CD14-positive monocyte (primary cell): ENCODE measurements around the gene TMEM120B. TPM values are rescaled to one million over a fixed set of nuclear protein-coding genes. Genes with fewer than 3 reads are reported as not detected.
A peak's percentile ranks its signal among the peaks of the same experiment; 100 is the strongest.

Source experiments
- DNase-seq, 3 donors: peaks; one replicate each; pipeline ENCODE4 v3.0.0-alpha.2; 2011 to 2022
- H2AFZ ChIP-seq: 2 replicates; pipeline ENCODE4 v1.6.0; 2012; ENCODE audit warnings: mild to moderate bottlenecking, low read depth, low read length, inconsistent platforms; ENCODE audit not compliant: insufficient read depth, poor library complexity, severe bottlenecking
- H3K27ac ChIP-seq, 2 donors: 1 replicate in 1 of 2; 2 replicates in 1 of 2; pipeline ENCODE4 v1.5.1; 2012 to 2013; ENCODE audit warnings: low read length in 2 of 2, control low read depth in 1 of 2, inconsistent platforms in 1 of 2, low read depth in 1 of 2, mild to moderate bottlenecking in 1 of 2
- H3K27me3 ChIP-seq, 2 donors: one replicate each; pipeline versions ENCODE4 v1.6.0 to v1.6.1; 2011 to 2013; ENCODE audit warnings: low read length in 2 of 2; ENCODE audit not compliant: control insufficient read depth in 2 of 2, insufficient read depth in 2 of 2
- H3K36me3 ChIP-seq, 2 donors: replicated peaks in 1 of 2; 1 replicate in 1 of 2; 2 replicates in 1 of 2; pipeline versions ENCODE4 v1.5.1 to v1.6.1; 2012 to 2013; ENCODE audit warnings: low read length in 2 of 2, control low read depth in 1 of 2, inconsistent platforms in 1 of 2, mild to moderate bottlenecking in 1 of 2; ENCODE audit not compliant: insufficient read depth in 2 of 2, control insufficient read depth in 1 of 2
- H3K4me1 ChIP-seq, 2 donors: 1 replicate in 1 of 2; 2 replicates in 1 of 2; pipeline versions ENCODE4 v1.5.1 to v1.6.1; 2012 to 2013; ENCODE audit warnings: low read length in 2 of 2, control low read depth in 1 of 2, inconsistent platforms in 1 of 2, mild to moderate bottlenecking in 1 of 2, moderate library complexity in 1 of 2; ENCODE audit not compliant: insufficient read depth in 2 of 2, control insufficient read depth in 1 of 2
- H3K4me2 ChIP-seq: replicated peaks from 2 replicates; pipeline ENCODE3; 2012; ENCODE audit warnings: low read length, moderate library complexity, mild to moderate bottlenecking; ENCODE audit not compliant: poor library complexity, severe bottlenecking; ENCODE audit errors: extremely low read depth
- H3K4me3 ChIP-seq, 3 experiments: fragments of 200-600 bp in 1 of 3; sonication (generic) in 1 of 3; replicated peaks in 1 of 3; 1 replicate in 2 of 3; 2 replicates in 1 of 3; pipeline ENCODE4 v1.5.1; 2011 to 2013; ENCODE audit warnings: low read length in 3 of 3, mild to moderate bottlenecking in 3 of 3, control low read depth in 2 of 3, low read depth in 2 of 3, inconsistent platforms in 1 of 3, moderate library complexity in 1 of 3
- H3K79me2 ChIP-seq: 2 replicates; pipeline ENCODE4 v1.6.0; 2012; ENCODE audit warnings: mild to moderate bottlenecking, control low read depth, inconsistent platforms, low read length, moderate library complexity; ENCODE audit not compliant: insufficient read depth
- H3K9ac ChIP-seq: 2 replicates; pipeline ENCODE4 v1.6.0; 2017; ENCODE audit warnings: low read length, mild to moderate bottlenecking; ENCODE audit not compliant: insufficient read depth, poor library complexity, severe bottlenecking
- H3K9me3 ChIP-seq, 2 donors: replicated peaks in 1 of 2; 1 replicate in 1 of 2; 2 replicates in 1 of 2; pipeline versions ENCODE4 v1.5.1 to v1.6.1; 2012 to 2013; ENCODE audit warnings: low read length in 2 of 2, control low read depth in 1 of 2; ENCODE audit not compliant: control insufficient read depth in 1 of 2, insufficient read depth in 1 of 2
- H4K20me1 ChIP-seq: 2 replicates; pipeline ENCODE4 v1.6.0; 2012; ENCODE audit warnings: mild to moderate bottlenecking, low read length, control low read depth, moderate library complexity; ENCODE audit not compliant: insufficient read depth
- H3K27ac Mint-ChIP-seq, 7 donors: one replicate each; pipeline ENCODE4 v1.8.0; 2020; ENCODE audit warnings: mild to moderate bottlenecking in 7 of 7, mixed read lengths in 7 of 7, moderate library complexity in 6 of 7, inconsistent platforms in 2 of 7
- H3K27me3 Mint-ChIP-seq, 3 donors: one replicate each; pipeline ENCODE4 v1.8.0; 2021 to 2022; ENCODE audit warnings: low read depth in 3 of 3, mild to moderate bottlenecking in 3 of 3, mixed read lengths in 3 of 3, moderate library complexity in 3 of 3, inconsistent platforms in 1 of 3
- H3K36me3 Mint-ChIP-seq, 2 donors: one replicate each; pipeline ENCODE4 v1.8.0; 2020; ENCODE audit warnings: mixed read lengths in 2 of 2, inconsistent platforms in 1 of 2, mild to moderate bottlenecking in 1 of 2
- H3K4me1 Mint-ChIP-seq: one replicate; pipeline ENCODE4 v1.8.0; 2020; ENCODE audit warnings: mild to moderate bottlenecking, mixed read lengths
- H3K4me3 Mint-ChIP-seq, 2 donors: one replicate each; pipeline ENCODE4 v1.8.0; 2020; ENCODE audit warnings: mild to moderate bottlenecking in 2 of 2, mixed read lengths in 2 of 2, moderate library complexity in 1 of 2
- H3K9me3 Mint-ChIP-seq, 7 donors: one replicate each; pipeline ENCODE4 v1.8.0; 2020 to 2022; ENCODE audit warnings: mixed read lengths in 7 of 7, mild to moderate bottlenecking in 6 of 7, moderate library complexity in 6 of 7, inconsistent platforms in 2 of 7
- CTCF ChIP-seq: fragments of 200-600 bp; IDR thresholded peaks from one replicate; pipeline ENCODE4 v1.8.0; 2022; ENCODE audit warnings: antibody characterized with exemption, mild to moderate bottlenecking
- WGBS: methylation state at CpG from one replicate; pipeline ENCODE4 v1.1.5; 2013; ENCODE audit warnings: missing lambda C conversion rate; ENCODE audit not compliant: insufficient coverage; 5-methylcytosine and 5-hydroxymethylcytosine counted together
- intact Hi-C, 2 donors: fragments of 100-400 bp; cut with micrococcal nuclease; formaldehyde crosslinking; loops; one replicate each; pipeline versions ENCODE4 v1.15.0 to v1.15.1; 2023
- polyA plus RNA-seq, 3 donors: library from polyadenylated mRNA; depleted of rRNA in 1 of 3; unstranded in 2 of 3; stranded (reverse) in 1 of 3; fragments of 300-500 nt in 2 of 3; fragments of >200 nt in 1 of 3; fragmentation: Illumina TruSeq in 2 of 3; gene quantifications; 1 replicate in 2 of 3; 2 replicates in 1 of 3; pipeline ENCODE4 v1.2.3, GENCODE V29; 2012 to 2021

Gene TMEM120B
- polyA plus RNA-seq, 3 donors = 0.65 to 2.4 (median 1.1) TPM

- peaks cover 45% of the 10 kb centered on the region for H3K4me1 Mint-ChIP-seq
- 31% methylated on average over 25 of the region's 26 CpGs for WGBS
- peak overlapping the region; percentile 60 for H3K9ac ChIP-seq
Observed at GRCh38 chr12:121812320-121812871, 99.8 kb downstream of the TMEM120B start.

More at GRCh38 chr12:121812320-121812871, 99.8 kb downstream of the TMEM120B start:
- Histone ChIP-seq H2AFZ (no peak overlapping the region), H3K4me3 (peak overlapping the region; percentile 66 to 89 (median 67)), H3K4me2 (peak overlapping the region; percentile 100), H3K27ac (peak overlapping the region; percentile 62 to 79), H3K4me1 (peaks cover 43 to 54% of the 10 kb centered on the region in 2 donors), H3K36me3 (peaks cover 67 to 70% of the 10 kb centered on the region in 2 donors), H3K9me3 (no peaks in the 10 kb centered on the region), H3K27me3 (no peaks in the 10 kb centered on the region), H4K20me1 (peaks cover 98% of the 10 kb centered on the region), H3K79me2 (peaks cover 97% of the 10 kb centered on the region)
- Mint-ChIP-seq H3K9me3 (peaks cover 0 to 2% (median 0%) of the 10 kb centered on the region in 7 donors), H3K4me3 (peak overlapping the region; percentile 79 to 90), H3K27ac (peak overlapping the region; percentile 20 to 88 (median 75)), H3K36me3 (peaks cover 50 to 70% of the 10 kb centered on the region in 2 donors), H3K27me3 (peaks cover 0 to 2% (median 0%) of the 10 kb centered on the region in 3 donors)
- peak; percentile 75 for TF ChIP-seq CTCF
- no peak for DNase-seq
- intact Hi-C loops = loop anchor here in 1 of 2 donors (1.0 to 5.0 kb wide), 2 partner anchors 18 to 35 kb away; no protein-coding TSS in a partner anchor
